Right lobe of liver (tissue), 6 donors: ENCODE data around the gene RNF11. TPM values are rescaled to one million over a fixed set of nuclear protein-coding genes. Genes with fewer than 3 reads are reported as not detected.

Experiments
- ATAC-seq, 4 donors: fragments of 200-7000 bp; cut with Tn5 transposase; one replicate each; pipeline ENCODE4 v1.9.1; 2020; ENCODE audit warnings: mild to moderate bottlenecking in 4 of 4, moderate library complexity in 4 of 4
- DNase-seq, 3 donors: peaks; one replicate each; pipeline ENCODE4 v3.0.0-alpha.2; 2020
- H3K27ac ChIP-seq, 3 donors: fragments of 200-600 bp; one replicate each; pipeline ENCODE4 v1.8.0; 2022
- H3K27me3 ChIP-seq, 2 donors: fragments of 200-600 bp; one replicate each; pipeline ENCODE4 v1.8.0; 2022
- H3K36me3 ChIP-seq, 4 donors: fragments of 200-600 bp; sonication (generic) in 1 of 4; one replicate each; pipeline versions ENCODE4 v1.5.1 to v1.8.0; 2017 to 2022; ENCODE audit warnings: control low read depth in 1 of 4
- H3K4me1 ChIP-seq, 4 donors: fragments of 200-600 bp; sonication (generic) in 1 of 4; one replicate each; pipeline versions ENCODE4 v1.5.1 to v1.8.0; 2017 to 2022; ENCODE audit warnings: control low read depth in 1 of 4
- H3K4me3 ChIP-seq, 3 donors: fragments of 200-600 bp; one replicate each; pipeline ENCODE4 v1.8.0; 2022
- H3K9me3 ChIP-seq, 4 donors: fragments of 200-600 bp; sonication (generic) in 1 of 4; one replicate each; pipeline versions ENCODE4 v1.5.1 to v1.8.0; 2017 to 2022; ENCODE audit warnings: control low read depth in 1 of 4
- CTCF ChIP-seq, 4 donors: fragments of 200-600 bp in 3 of 4; fragments of 450-650 bp in 1 of 4; IDR thresholded peaks; one replicate each; pipeline versions ENCODE4 v1.5.1 to v1.8.0; 2016 to 2022; ENCODE audit warnings: antibody characterized with exemption in 4 of 4, mild to moderate bottlenecking in 2 of 4
- POLR2A ChIP-seq: fragments of 450-650 bp; IDR thresholded peaks from one replicate; pipeline ENCODE4 v1.6.1; 2017; ENCODE audit warnings: antibody characterized with exemption, mild to moderate bottlenecking
- WGBS: methylation state at CpG from one replicate; pipeline ENCODE4 v1.1.6; 2018; ENCODE audit warnings: low coverage, low lambda C conversion rate; ENCODE audit not compliant: insufficient coverage; ENCODE audit errors: missing lambda C conversion rate; 5-methylcytosine and 5-hydroxymethylcytosine counted together
- intact Hi-C, 2 donors: fragments of 100-400 bp; cut with DNase I; formaldehyde crosslinking; loops; one replicate each; pipeline versions ENCODE4 v1.11.2 to v1.14.1; 2022
- total RNA-seq, 6 experiments: library from RNA; depleted of rRNA in 2 of 6; stranded (reverse); fragments of >200 nt in 2 of 6; fragmentation: NEBNext Ultra II Directional in 3 of 6; extraction: Animal tissue kit (Norgen Biotek cat#: 25700) in 3 of 6; gene quantifications; one replicate each; pipeline versions ENCODE4 v1.1.0 to v1.2.4, GENCODE V29; 2016 to 2023
- donor health status: DM: no; HTN: yes; CAD: no.
- donor health status: DM: no; HTN: no; CAD: no.
- donor health status: DM: no; HTN: no; CAD: no.
- donor health status: DM: no; HTN: yes; CAD: no.
- donor health status: DM: no; HTN: yes; CAD: no.

The RNF11 gene
- total RNA-seq, 6 experiments from 2014 or later: 35.1 to 60.1 (median 50.0) TPM

GRCh38 chr1:51297401-51298321 is 61.6 kb downstream of the RNF11 start:
- peak in 1 of 3 donors; percentile 47 for DNase-seq
- no peaks in the 10 kb centered on the region for H3K27me3 ChIP-seq
- peak; percentile 7 to 38 (median 14) for ATAC-seq
- H3K4me1 ChIP-seq: peaks cover 0 to 5% (median 0%) of the 10 kb centered on the region in 4 donors
- H3K9me3 ChIP-seq: no peaks in the 10 kb centered on the region
- peak overlapping the region; percentile 27 to 57 (median 36) for H3K4me3 ChIP-seq
- no peaks in the 10 kb centered on the region for H3K36me3 ChIP-seq
- 71% methylated on average over 18 of the region's 25 CpGs for WGBS
- no peak overlapping the region for H3K27ac ChIP-seq
- intact Hi-C loops: loop anchor here in 1 of 2 donors (10.0 kb wide), 1 partner anchor 103 kb away; no protein-coding TSS in a partner anchor
- TF ChIP-seq POLR2A: no peak
- TF ChIP-seq CTCF (IDR thresholded peaks at IDR 0.05): no peak

- Histone ChIP-seq H3K27me3 (no peaks in the 10 kb centered on the region), H3K27ac (no peak overlapping the region), H3K4me1 (peaks cover 0 to 5% (median 0%) of the 10 kb centered on the region in 4 donors), H3K36me3 (no peaks in the 10 kb centered on the region), H3K9me3 (no peaks in the 10 kb centered on the region), H3K4me3 (no peak overlapping the region)
- intact Hi-C loops: loop anchor here in 1 of 2 donors (10.0 kb wide), 1 partner anchor 104 kb away; no protein-coding TSS in a partner anchor
- no peak for TF ChIP-seq POLR2A
- TF ChIP-seq CTCF (IDR thresholded peaks at IDR 0.05): no peak
- DNase-seq (no peak), ATAC-seq (no peak)
- 78% methylated on average over 2 of the region's 4 CpGs for WGBS
These were observed 62.2 kb downstream of the RNF11 start for GRCh38 chr1:51298322-51298705.

- DNase-seq: no peak
- WGBS: 98% methylated on average over 4 of the region's 11 CpGs
These were observed 63.3 kb downstream of the RNF11 start for GRCh38 chr1:51299185-51299885.

More at GRCh38 chr1:51299185-51299885, 63.3 kb downstream of the RNF11 start:
- TF ChIP-seq POLR2A (no peak), CTCF (IDR thresholded peaks at IDR 0.05) (no peak)
- Histone ChIP-seq H3K27me3 (no peaks in the 10 kb centered on the region), H3K36me3 (no peaks in the 10 kb centered on the region), H3K4me3 (no peak overlapping the region), H3K4me1 (peaks cover 0 to 5% (median 0%) of the 10 kb centered on the region in 4 donors), H3K9me3 (no peaks in the 10 kb centered on the region), H3K27ac (no peak overlapping the region)
- intact Hi-C loops: loop anchor here in 1 of 2 donors (10.0 kb wide), 1 partner anchor 105 kb away; no protein-coding TSS in a partner anchor
- no peak for ATAC-seq
